CD8-positive, alpha-beta memory T cell (primary cell): ENCODE data around the gene NLGN1. TPM values are rescaled to one million over a fixed set of nuclear protein-coding genes. Genes with fewer than 3 reads are reported as not detected.

ENCODE experiments used
- CTCF ChIA-PET: fragments of 350-600 bp; sonication (Branson Sonifier 250); formaldehyde crosslinking; loops from one replicate; lab custom pipeline; 2021; ENCODE audit warnings: antibody characterized with exemption; lab: Charles Lee
- POLR2A ChIA-PET: fragments of 350-600 bp; sonication (Branson Sonifier 250); formaldehyde crosslinking; loops from one replicate; lab custom pipeline; 2021; ENCODE audit warnings: antibody characterized with exemption; lab: Charles Lee
- DNase-seq, 5 donors: peaks; one replicate each; pipeline versions ENCODE4 v3.0.0 to v3.0.0-alpha.2; 2020 to 2022; ENCODE audit warnings: mixed read lengths in 1 of 5
- H3K27ac ChIP-seq: one replicate; pipeline ENCODE4 v1.7.0; 2013; ENCODE audit warnings: low read depth, mild to moderate bottlenecking, low read length, moderate library complexity
- H3K27me3 ChIP-seq: 2 replicates; pipeline ENCODE4 v1.7.0; 2013; ENCODE audit warnings: low read length, mild to moderate bottlenecking; ENCODE audit not compliant: insufficient read depth, poor library complexity, severe bottlenecking
- H3K36me3 ChIP-seq: 2 replicates; pipeline ENCODE4 v1.7.0; 2013; ENCODE audit warnings: mild to moderate bottlenecking, low read length, moderate library complexity; ENCODE audit not compliant: insufficient read depth
- H3K4me1 ChIP-seq: 2 replicates; pipeline ENCODE4 v1.7.0; 2013; ENCODE audit warnings: mild to moderate bottlenecking, low read length, moderate library complexity; ENCODE audit not compliant: insufficient read depth
- H3K4me3 ChIP-seq: 2 replicates; pipeline ENCODE4 v1.7.0; 2013; ENCODE audit warnings: mild to moderate bottlenecking, low read length
- H3K9me3 ChIP-seq: 2 replicates; pipeline ENCODE4 v1.7.0; 2013; ENCODE audit warnings: mild to moderate bottlenecking, low read length
- H3K27ac Mint-ChIP-seq, 8 donors: one replicate each; pipeline ENCODE4 v1.8.0; 2020 to 2021; ENCODE audit warnings: mixed read lengths in 8 of 8, mild to moderate bottlenecking in 6 of 8, inconsistent platforms in 3 of 8, moderate library complexity in 3 of 8
- H3K27me3 Mint-ChIP-seq, 2 donors: one replicate each; pipeline ENCODE4 v1.8.0; 2020 to 2021; ENCODE audit warnings: mixed read lengths in 2 of 2, mild to moderate bottlenecking in 1 of 2, moderate library complexity in 1 of 2
- H3K36me3 Mint-ChIP-seq, 3 donors: one replicate each; pipeline ENCODE4 v1.8.0; 2020 to 2021; ENCODE audit warnings: mixed read lengths in 3 of 3, inconsistent platforms in 1 of 3, mild to moderate bottlenecking in 1 of 3
- H3K4me1 Mint-ChIP-seq, 3 donors: one replicate each; pipeline ENCODE4 v1.8.0; 2020 to 2021; ENCODE audit warnings: mixed read lengths in 3 of 3, inconsistent platforms in 1 of 3, mild to moderate bottlenecking in 1 of 3
- H3K4me3 Mint-ChIP-seq, 7 donors: one replicate each; pipeline ENCODE4 v1.8.0; 2020 to 2021; ENCODE audit warnings: mixed read lengths in 7 of 7, mild to moderate bottlenecking in 6 of 7, moderate library complexity in 4 of 7, inconsistent platforms in 2 of 7
- H3K9me3 Mint-ChIP-seq, 5 donors: one replicate each; pipeline ENCODE4 v1.8.0; 2020 to 2022; ENCODE audit warnings: mixed read lengths in 5 of 5, mild to moderate bottlenecking in 3 of 5, moderate library complexity in 2 of 5, inconsistent platforms in 1 of 5
- polyA plus RNA-seq: library from polyadenylated mRNA; unstranded; fragments of 300-500 nt; fragmentation: Illumina TruSeq; gene quantifications from one replicate; pipeline ENCODE4 v1.2.3, GENCODE V29; 2021
- total RNA-seq, 2 experiments: library from RNA; stranded (reverse); gene quantifications; one replicate each; pipeline ENCODE4 v1.2.3, GENCODE V29; 2021

Gene NLGN1
- total and polyA plus RNA-seq, 3 experiments from 2014 or later: not detected

- no peaks in the 10 kb centered on the region for H3K27me3 Mint-ChIP-seq
- no peak overlapping the region for H3K4me3 ChIP-seq
- no peaks in the 10 kb centered on the region for H3K9me3 ChIP-seq
- no peaks in the 10 kb centered on the region for H3K36me3 Mint-ChIP-seq
- H3K27ac Mint-ChIP-seq: no peak overlapping the region
- peaks cover 0 to 11% (median 3%) of the 10 kb centered on the region in 5 donors for H3K9me3 Mint-ChIP-seq
- CTCF ChIA-PET: no interaction called here
- H3K4me3 Mint-ChIP-seq: no peak overlapping the region
- no peaks in the 10 kb centered on the region for H3K36me3 ChIP-seq
- POLR2A ChIA-PET: no interaction called here
- no peaks in the 10 kb centered on the region for H3K27me3 ChIP-seq
- no peaks in the 10 kb centered on the region for H3K4me1 ChIP-seq
- DNase-seq: no peak
- H3K27ac ChIP-seq: no peak overlapping the region
- H3K4me1 Mint-ChIP-seq: no peaks in the 10 kb centered on the region
Observed at GRCh38 chr3:173659972-173660371, 262.4 kb downstream of the NLGN1 start.

GRCh38 chr3:173660645-173661299 is 263.2 kb downstream of the NLGN1 start:
- no peaks in the 10 kb centered on the region for H3K4me1 Mint-ChIP-seq
- no peak overlapping the region for H3K27ac ChIP-seq
- no peak overlapping the region for H3K4me3 Mint-ChIP-seq
- H3K27me3 ChIP-seq: no peaks in the 10 kb centered on the region
- no peaks in the 10 kb centered on the region for H3K27me3 Mint-ChIP-seq
- no peaks in the 10 kb centered on the region for H3K9me3 ChIP-seq
- no peaks in the 10 kb centered on the region for H3K4me1 ChIP-seq
- H3K9me3 Mint-ChIP-seq: peaks cover 0 to 10% (median 3%) of the 10 kb centered on the region in 5 donors
- H3K36me3 Mint-ChIP-seq: no peaks in the 10 kb centered on the region
- H3K4me3 ChIP-seq: no peak overlapping the region
- no peak for DNase-seq
- no peak overlapping the region for H3K27ac Mint-ChIP-seq
- ChIA-PET POLR2A (no interaction called here), CTCF (no interaction called here)
- H3K36me3 ChIP-seq: no peaks in the 10 kb centered on the region

GRCh38 chr3:173663696-173664111 is 266.2 kb downstream of the NLGN1 start:
- no peak overlapping the region for H3K27ac ChIP-seq
- Mint-ChIP-seq H3K9me3 (peaks cover 0 to 7% (median 0%) of the 10 kb centered on the region in 5 donors), H3K27ac (no peak overlapping the region), H3K4me1 (no peaks in the 10 kb centered on the region), H3K36me3 (no peaks in the 10 kb centered on the region), H3K27me3 (no peaks in the 10 kb centered on the region), H3K4me3 (no peak overlapping the region)
- ChIA-PET CTCF (no interaction called here), POLR2A (no interaction called here)
- H3K4me3 ChIP-seq: no peak overlapping the region
- no peaks in the 10 kb centered on the region for H3K9me3 ChIP-seq
- H3K27me3 ChIP-seq: no peaks in the 10 kb centered on the region
- DNase-seq: no peak
- no peaks in the 10 kb centered on the region for H3K4me1 ChIP-seq
- H3K36me3 ChIP-seq: no peaks in the 10 kb centered on the region

- DNase-seq: no peak
- H3K27ac Mint-ChIP-seq: no peak overlapping the region
- H3K4me1 Mint-ChIP-seq: no peaks in the 10 kb centered on the region
- no peak overlapping the region for H3K4me3 ChIP-seq
- no peaks in the 10 kb centered on the region for H3K36me3 Mint-ChIP-seq
- no peaks in the 10 kb centered on the region for H3K4me1 ChIP-seq
- ChIA-PET CTCF (no interaction called here), POLR2A (no interaction called here)
- peaks cover 0 to 6% (median 2%) of the 10 kb centered on the region in 5 donors for H3K9me3 Mint-ChIP-seq
- no peaks in the 10 kb centered on the region for H3K9me3 ChIP-seq
- peaks cover 0 to 1% of the 10 kb centered on the region in 2 donors for H3K27me3 Mint-ChIP-seq
- H3K27ac ChIP-seq: no peak overlapping the region
- H3K4me3 Mint-ChIP-seq: no peak overlapping the region
- no peaks in the 10 kb centered on the region for H3K36me3 ChIP-seq
- no peaks in the 10 kb centered on the region for H3K27me3 ChIP-seq
Observed at GRCh38 chr3:173676094-173676493, 278.6 kb downstream of the NLGN1 start.

- Histone ChIP-seq H3K36me3 (no peaks in the 10 kb centered on the region), H3K27ac (no peak overlapping the region), H3K27me3 (no peaks in the 10 kb centered on the region), H3K9me3 (no peaks in the 10 kb centered on the region), H3K4me3 (no peak overlapping the region), H3K4me1 (no peaks in the 10 kb centered on the region)
- H3K4me3 Mint-ChIP-seq: no peak overlapping the region
- peaks cover 0 to 5% (median under 1%) of the 10 kb centered on the region in 5 donors for H3K9me3 Mint-ChIP-seq
- no peaks in the 10 kb centered on the region for H3K4me1 Mint-ChIP-seq
- peaks cover 0 to 2% of the 10 kb centered on the region in 2 donors for H3K27me3 Mint-ChIP-seq
- no peaks in the 10 kb centered on the region for H3K36me3 Mint-ChIP-seq
- CTCF ChIA-PET: no interaction called here
- no peak for DNase-seq
- POLR2A ChIA-PET: no interaction called here
- no peak overlapping the region for H3K27ac Mint-ChIP-seq
Observed at GRCh38 chr3:173681188-173681678, 283.7 kb downstream of the NLGN1 start.

- Mint-ChIP-seq H3K4me1 (no peaks in the 10 kb centered on the region), H3K27ac (no peak overlapping the region), H3K27me3 (peaks cover 0 to 2% of the 10 kb centered on the region in 2 donors), H3K9me3 (peaks cover 0 to 10% (median 2%) of the 10 kb centered on the region in 5 donors), H3K36me3 (no peaks in the 10 kb centered on the region), H3K4me3 (no peak overlapping the region)
- H3K4me3 ChIP-seq: no peak overlapping the region
- H3K36me3 ChIP-seq: no peaks in the 10 kb centered on the region
- H3K4me1 ChIP-seq: no peaks in the 10 kb centered on the region
- DNase-seq: no peak
- ChIA-PET CTCF (no interaction called here), POLR2A (no interaction called here)
- no peaks in the 10 kb centered on the region for H3K27me3 ChIP-seq
- no peaks in the 10 kb centered on the region for H3K9me3 ChIP-seq
- H3K27ac ChIP-seq: no peak overlapping the region
Observed at GRCh38 chr3:173685456-173685855, 287.9 kb downstream of the NLGN1 start.

GRCh38 chr3:173688216-173688842 is 290.8 kb downstream of the NLGN1 start:
- Mint-ChIP-seq H3K4me3 (no peak overlapping the region), H3K27ac (no peak overlapping the region), H3K9me3 (peaks cover 0 to 19% (median 2%) of the 10 kb centered on the region in 5 donors), H3K27me3 (peaks cover 0 to 2% of the 10 kb centered on the region in 2 donors), H3K4me1 (no peaks in the 10 kb centered on the region), H3K36me3 (no peaks in the 10 kb centered on the region)
- H3K9me3 ChIP-seq: no peaks in the 10 kb centered on the region
- H3K27ac ChIP-seq: no peak overlapping the region
- H3K27me3 ChIP-seq: no peaks in the 10 kb centered on the region
- no peak for DNase-seq
- no peaks in the 10 kb centered on the region for H3K4me1 ChIP-seq
- H3K36me3 ChIP-seq: no peaks in the 10 kb centered on the region
- H3K4me3 ChIP-seq: no peak overlapping the region
- CTCF ChIA-PET: no interaction called here
- POLR2A ChIA-PET: no interaction called here

GRCh38 chr3:173690542-173691180 is 293.1 kb downstream of the NLGN1 start:
- H3K27ac ChIP-seq: no peak overlapping the region
- no peaks in the 10 kb centered on the region for H3K4me1 ChIP-seq
- Mint-ChIP-seq H3K27ac (no peak overlapping the region), H3K36me3 (no peaks in the 10 kb centered on the region), H3K4me3 (no peak overlapping the region), H3K4me1 (no peaks in the 10 kb centered on the region), H3K27me3 (no peaks in the 10 kb centered on the region), H3K9me3 (peaks cover 0 to 23% (median 2%) of the 10 kb centered on the region in 5 donors)
- ChIA-PET POLR2A (no interaction called here), CTCF (no interaction called here)
- no peaks in the 10 kb centered on the region for H3K9me3 ChIP-seq
- H3K4me3 ChIP-seq: no peak overlapping the region
- no peak for DNase-seq
- no peaks in the 10 kb centered on the region for H3K27me3 ChIP-seq
- no peaks in the 10 kb centered on the region for H3K36me3 ChIP-seq
